Gastroesophageal sphincter (tissue), 4 donors: ENCODE results near the gene MICALL2. TPM values are rescaled to one million over a fixed set of nuclear protein-coding genes. Genes with fewer than 3 reads are reported as not detected.

Experiments used
- ATAC-seq: fragments of 150-250 bp; one replicate; pipeline ENCODE4 v1.9.1; 2016; ENCODE audit warnings: mild to moderate bottlenecking, moderate library complexity
- H3K27ac ChIP-seq, 4 donors: fragments of 200-600 bp; sonication (generic) in 3 of 4; 1 replicate in 3 of 4; 2 replicates in 1 of 4; pipeline ENCODE4 v1.5.1; 2016 to 2019
- H3K27me3 ChIP-seq: fragments of 200-600 bp; sonication (generic); one replicate; pipeline ENCODE4 v1.5.1; 2019
- H3K36me3 ChIP-seq, 2 donors: fragments of 200-600 bp; sonication (generic); one replicate each; pipeline ENCODE4 v1.5.1; 2019; ENCODE audit warnings: control low read depth in 1 of 2
- H3K4me1 ChIP-seq, 3 donors: fragments of 200-600 bp; sonication (generic); 1 replicate in 2 of 3; 2 replicates in 1 of 3; pipeline ENCODE4 v1.5.1; 2016 to 2019; ENCODE audit warnings: control low read depth in 2 of 3
- H3K4me3 ChIP-seq, 2 donors: fragments of 200-600 bp; sonication (generic); one replicate each; pipeline ENCODE4 v1.5.1; 2019; ENCODE audit warnings: mild to moderate bottlenecking in 1 of 2, moderate library complexity in 1 of 2
- H3K9me3 ChIP-seq, 3 donors: fragments of 200-600 bp; sonication (generic); one replicate each; pipeline ENCODE4 v1.5.1; 2017 to 2019; ENCODE audit warnings: control low read depth in 2 of 3
- EP300 ChIP-seq: sonication (generic); formaldehyde crosslinking; IDR thresholded peaks from one replicate; pipeline ENCODE4 v1.6.1; 2017; ENCODE audit warnings: antibody characterized with exemption, mild to moderate bottlenecking
- POLR2A ChIP-seq, 2 donors: fragments of 450-650 bp; IDR thresholded peaks; one replicate each; pipeline ENCODE4 v1.6.1; 2017; ENCODE audit warnings: antibody characterized with exemption in 2 of 2, mild to moderate bottlenecking in 2 of 2, moderate library complexity in 1 of 2
- POLR2AphosphoS5 ChIP-seq: sonication (generic); formaldehyde crosslinking; IDR thresholded peaks from one replicate; pipeline ENCODE4 v1.6.1; 2017; ENCODE audit warnings: antibody characterized with exemption
- WGBS, 2 donors: methylation state at CpG; one replicate each; pipeline ENCODE4 v1.1.5; 2018; ENCODE audit warnings: low coverage in 1 of 2; 5-methylcytosine and 5-hydroxymethylcytosine counted together
- total RNA-seq, 4 donors: library from RNA; depleted of rRNA; stranded (reverse); fragments of >200 nt; gene quantifications; one replicate each; pipeline ENCODE4 v1.1.0, GENCODE V29; 2016
- TF ChIP-seq, protein P1 (sequence below), 4 experiments: fragments of 200-600 bp in 2 of 4; fragments of 450-650 bp in 2 of 4; sonication (generic) in 1 of 4; IDR thresholded peaks; one replicate each; pipeline ENCODE4 v1.5.1; 2017 to 2019; ENCODE audit warnings: antibody characterized with exemption in 4 of 4, mild to moderate bottlenecking in 2 of 4, moderate library complexity in 2 of 4

MICALL2 gene
- 10 to 100 TPM in 3 of 4 donors, 1 to 10 TPM in 1; 6.6 to 19.5 (median 15.0) TPM for total RNA-seq

DNA sequence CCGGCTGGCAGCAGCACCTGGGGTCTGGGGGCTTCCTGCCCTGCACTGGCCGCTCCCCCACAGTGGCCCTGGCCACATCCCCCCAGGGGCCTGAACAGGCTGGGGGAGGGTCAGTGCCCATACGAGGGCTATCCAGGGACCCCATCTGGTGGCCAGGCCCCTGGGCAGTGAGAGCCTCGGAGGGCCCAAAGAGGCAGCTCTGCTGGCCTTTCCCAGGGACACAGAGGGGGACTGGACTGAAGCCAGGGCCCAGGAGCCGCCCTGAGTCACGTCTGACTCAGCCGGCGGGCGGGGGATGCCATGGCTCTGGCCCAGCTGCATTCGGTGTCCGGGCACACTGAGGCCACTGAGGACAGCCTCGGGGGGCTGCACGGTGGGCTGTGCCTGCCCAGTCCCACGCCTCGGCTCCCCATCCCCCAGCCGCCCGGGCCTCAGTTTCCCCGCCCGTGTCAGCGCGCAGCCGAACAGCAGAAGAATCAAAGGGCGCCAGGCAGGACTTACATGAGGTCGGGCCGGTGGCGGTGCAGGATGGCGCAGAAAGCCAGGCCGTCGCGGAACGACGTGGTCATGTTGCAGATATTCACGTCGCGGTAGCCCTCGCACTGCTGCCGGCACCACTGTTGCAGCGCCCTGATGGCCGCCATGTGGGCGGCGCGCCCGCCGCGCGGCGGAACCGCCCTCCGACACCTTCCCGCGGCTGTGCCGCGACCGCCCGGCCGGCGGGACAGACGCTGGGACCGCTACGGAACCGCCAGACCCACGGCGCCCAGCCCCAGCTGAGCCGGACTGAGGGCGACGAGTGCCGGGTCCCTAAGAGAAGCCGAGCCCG lies at the start of gene MICALL2:
Gene MICALL2 (minus strand): TSS at position 788 of the 829 bp plus-strand sequence. CDS start 144 bp downstream, at position 644.
- H3K4me3 ChIP-seq: peak within 1 kb of the TSS; percentile 64 to 92
- H3K9me3 ChIP-seq: no peaks in the 10 kb centered on the region
- no CpG with 5 or more reads among the region's 69 CpGs for whole genome bisulfite sequencing, 2 donors
- ATAC-seq: peak; percentile 52
- H3K36me3 ChIP-seq: no peaks in the 10 kb centered on the region
- H3K4me1 ChIP-seq: peaks cover 0 to 96% (median 49%) of the 10 kb centered on the region in 3 donors
- H3K27me3 ChIP-seq: no peaks in the 10 kb centered on the region
- H3K27ac ChIP-seq: peak within 1 kb of the TSS; percentile 60 to 87 (median 86)
- TF ChIP-seq POLR2AphosphoS5: peak; percentile 95
- peak; percentile 96 to 97 for TF ChIP-seq POLR2A (IDR thresholded peaks at IDR 0.05)
- no peak for TF ChIP-seq EP300
- TF ChIP-seq, protein P1, sequence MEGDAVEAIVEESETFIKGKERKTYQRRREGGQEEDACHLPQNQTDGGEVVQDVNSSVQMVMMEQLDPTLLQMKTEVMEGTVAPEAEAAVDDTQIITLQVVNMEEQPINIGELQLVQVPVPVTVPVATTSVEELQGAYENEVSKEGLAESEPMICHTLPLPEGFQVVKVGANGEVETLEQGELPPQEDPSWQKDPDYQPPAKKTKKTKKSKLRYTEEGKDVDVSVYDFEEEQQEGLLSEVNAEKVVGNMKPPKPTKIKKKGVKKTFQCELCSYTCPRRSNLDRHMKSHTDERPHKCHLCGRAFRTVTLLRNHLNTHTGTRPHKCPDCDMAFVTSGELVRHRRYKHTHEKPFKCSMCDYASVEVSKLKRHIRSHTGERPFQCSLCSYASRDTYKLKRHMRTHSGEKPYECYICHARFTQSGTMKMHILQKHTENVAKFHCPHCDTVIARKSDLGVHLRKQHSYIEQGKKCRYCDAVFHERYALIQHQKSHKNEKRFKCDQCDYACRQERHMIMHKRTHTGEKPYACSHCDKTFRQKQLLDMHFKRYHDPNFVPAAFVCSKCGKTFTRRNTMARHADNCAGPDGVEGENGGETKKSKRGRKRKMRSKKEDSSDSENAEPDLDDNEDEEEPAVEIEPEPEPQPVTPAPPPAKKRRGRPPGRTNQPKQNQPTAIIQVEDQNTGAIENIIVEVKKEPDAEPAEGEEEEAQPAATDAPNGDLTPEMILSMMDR (IDR thresholded peaks at IDR 0.05): peak in 1 of 4 experiments; percentile 15

DNA sequence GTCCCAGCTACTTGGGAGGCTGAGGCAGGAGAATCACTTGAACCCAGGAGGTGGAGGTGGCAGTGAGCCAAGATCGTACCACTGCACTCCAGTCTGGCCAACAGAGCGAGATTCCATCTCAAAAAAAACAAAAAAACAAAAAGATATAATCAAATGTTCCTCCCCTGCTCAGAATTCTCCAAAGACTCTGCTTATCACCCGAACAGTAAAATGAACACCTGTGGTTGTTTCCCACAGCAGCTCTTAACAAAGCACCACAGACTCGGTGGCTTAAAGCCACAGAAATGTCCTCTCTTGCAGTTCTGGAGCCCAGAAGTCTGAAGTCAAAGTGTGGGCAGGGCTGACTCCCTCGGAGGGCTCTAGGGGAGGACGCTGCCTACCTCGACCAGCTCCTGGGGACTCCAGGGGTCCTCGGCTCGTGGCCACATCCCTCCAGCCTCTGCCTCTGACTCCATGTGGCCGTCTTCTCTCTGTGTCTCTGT lies 49.0 kb upstream of the MICALL2 start:
- ATAC-seq: no peak
- WGBS, 2 donors: 49 to 86% methylated on average over 5 to 7 of the region's 10 CpGs
- Histone ChIP-seq H3K36me3 (no peaks in the 10 kb centered on the region), H3K27ac (no peak overlapping the region), H3K9me3 (no peaks in the 10 kb centered on the region), H3K27me3 (peaks cover 15% of the 10 kb centered on the region), H3K4me1 (peaks cover 0 to 23% (median 3%) of the 10 kb centered on the region in 3 donors), H3K4me3 (no peak overlapping the region)
- TF ChIP-seq POLR2A (IDR thresholded peaks at IDR 0.05): no peak
- TF ChIP-seq EP300: no peak
- TF ChIP-seq, protein P1 (IDR thresholded peaks at IDR 0.05): no peak
- no peak for TF ChIP-seq POLR2AphosphoS5

DNA sequence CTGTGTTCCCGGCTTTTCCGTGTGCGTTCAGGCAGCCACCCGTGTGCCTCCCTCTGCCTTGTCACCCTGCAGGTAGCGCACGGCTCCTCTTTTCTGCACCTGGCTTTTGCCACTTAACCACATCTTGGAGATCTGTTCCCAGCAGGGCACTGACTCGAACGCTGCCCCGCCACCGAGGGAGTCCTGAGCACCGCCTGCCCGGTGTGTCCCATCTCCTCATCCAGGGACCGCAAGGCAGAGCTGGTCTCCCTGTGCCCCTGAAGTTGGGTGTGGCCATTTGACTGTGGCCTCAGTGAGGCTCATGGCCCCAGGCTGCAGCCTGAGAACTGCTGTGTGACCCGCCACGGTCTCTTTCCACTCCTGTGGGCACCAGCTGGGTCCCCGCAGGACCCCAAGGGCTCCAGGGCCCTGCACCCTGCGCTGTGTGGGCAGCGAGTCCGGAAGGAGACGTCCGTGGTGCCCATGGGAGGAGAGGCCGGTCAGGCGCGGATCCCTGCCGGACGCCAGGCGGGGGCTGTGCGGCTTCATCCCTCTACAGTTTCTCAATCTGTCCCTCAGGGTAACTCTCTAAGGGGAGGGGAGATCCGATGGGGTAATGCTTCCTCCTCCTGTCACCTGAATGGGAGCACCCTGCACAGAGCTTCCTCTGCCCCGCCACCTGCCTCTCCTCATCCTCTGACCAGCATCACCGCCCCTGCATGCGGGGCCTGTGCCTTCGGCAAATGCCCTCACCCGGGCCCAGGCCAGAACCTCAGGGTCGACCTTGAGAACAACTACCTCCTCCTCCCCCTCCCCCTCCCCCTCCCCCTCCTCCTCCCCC lies 46.7 kb upstream of the MICALL2 start:
- peaks cover 0 to 39% (median 22%) of the 10 kb centered on the region in 3 donors for H3K4me1 ChIP-seq
- ATAC-seq: no peak
- 73 to 82% methylated on average over 6 to 20 of the region's 35 CpGs for WGBS, 2 donors
- H3K36me3 ChIP-seq: peaks cover 0 to 21% of the 10 kb centered on the region in 2 donors
- TF ChIP-seq POLR2A (IDR thresholded peaks at IDR 0.05): no peak
- no peak for TF ChIP-seq EP300
- TF ChIP-seq, protein P1 (IDR thresholded peaks at IDR 0.05): no peak
- no peak for TF ChIP-seq POLR2AphosphoS5
- H3K4me3 ChIP-seq: no peak overlapping the region
- H3K9me3 ChIP-seq: no peaks in the 10 kb centered on the region
- H3K27me3 ChIP-seq: no peaks in the 10 kb centered on the region
- no peak overlapping the region for H3K27ac ChIP-seq

DNA sequence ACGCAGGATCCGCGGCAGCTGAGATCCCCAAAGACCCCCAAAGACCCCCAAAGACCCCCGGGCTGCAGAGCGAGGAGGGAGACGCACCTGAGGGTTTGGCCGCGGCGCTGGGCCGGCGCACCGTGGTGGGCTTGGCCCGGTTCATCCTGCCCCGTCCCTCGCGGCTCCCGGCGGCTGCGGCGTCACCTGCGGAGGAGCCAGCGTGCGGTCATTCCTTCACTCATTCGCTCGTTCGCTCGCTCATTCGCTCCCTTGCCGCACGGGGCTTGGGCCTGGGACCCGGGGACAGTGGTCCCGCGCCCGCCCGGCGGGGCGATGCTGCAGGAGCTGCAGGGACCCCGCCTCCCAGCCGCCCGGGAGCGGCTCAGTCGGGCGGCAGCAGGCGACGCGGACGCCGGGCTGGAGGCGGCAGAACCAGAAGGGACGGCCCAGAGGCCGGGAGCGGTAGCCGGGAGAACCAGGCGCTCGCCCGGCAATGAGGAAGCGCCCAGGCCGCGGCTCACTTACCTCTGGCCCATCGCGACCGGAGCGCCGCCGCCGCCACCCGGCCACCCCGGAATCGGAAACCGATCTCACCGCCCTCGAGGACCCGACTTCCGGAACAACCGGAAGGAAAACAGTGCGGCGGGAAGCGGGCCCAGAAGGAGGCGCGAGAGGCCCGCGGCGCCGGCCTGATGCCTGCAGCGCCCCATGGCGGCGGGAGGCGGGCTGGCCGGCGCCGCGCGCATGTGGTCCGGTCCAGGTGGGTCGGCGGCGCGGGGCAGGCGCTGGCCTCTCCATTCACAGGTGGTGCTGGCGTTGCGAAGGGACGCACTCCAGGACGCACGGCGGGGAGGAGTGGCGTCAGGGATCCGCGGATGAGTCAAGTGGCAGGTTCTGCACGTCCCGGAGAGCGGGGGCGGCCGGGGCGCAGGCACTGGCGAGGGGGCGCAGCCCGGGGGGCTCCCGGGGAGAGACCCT lies 44.8 kb upstream of the MICALL2 start, which contains the start of gene INTS1:
Gene INTS1 (minus strand): TSS at position 574 of the 960 bp plus-strand sequence. CDS start 429 bp downstream, at position 145.
- 0 to 10% methylated on average over 4 to 7 of the region's 118 CpGs for WGBS, 2 donors
- peak within 1 kb of the TSS in 3 of 4 donors; percentile 52 to 80 (median 67) for H3K27ac ChIP-seq
- peak; percentile 94 for ATAC-seq

More for the DNA sequence above, 44.8 kb upstream of the MICALL2 start, which contains the start of gene INTS1:
- Histone ChIP-seq H3K9me3 (no peaks in the 10 kb centered on the region), H3K27me3 (no peaks in the 10 kb centered on the region), H3K4me1 (peaks cover 0 to 39% (median 22%) of the 10 kb centered on the region in 3 donors), H3K36me3 (peaks cover 0 to 39% of the 10 kb centered on the region in 2 donors), H3K4me3 (peak within 1 kb of the TSS; percentile 68 to 100)
- TF ChIP-seq, protein P1 (IDR thresholded peaks at IDR 0.05): peak in 3 of 4 experiments; percentile 95 to 98 (median 96)
- no peak for TF ChIP-seq EP300
- TF ChIP-seq POLR2AphosphoS5: peak; percentile 81
- TF ChIP-seq POLR2A (IDR thresholded peaks at IDR 0.05): peak; percentile 65 to 75
